ENCODE measurements around the gene PYGO1.
A peak's percentile ranks its signal among the peaks of the same experiment; 100 is the strongest.

PYGO1 gene

GRCh38 chr15:55564347-55565145, 23.6 kb downstream of the PYGO1 start:
- DNase-seq (ENCODE audit: low spot score), result no peak

- no peak for DNase-seq (ENCODE audit: low spot score)
These were observed 25.5 kb downstream of the PYGO1 start for GRCh38 chr15:55562601-55563000.

GRCh38 chr15:55555089-55555488, 33.1 kb downstream of the PYGO1 start:
- no peak for DNase-seq (ENCODE audit: low spot score)

- DNase-seq (ENCODE audit: low spot score), result no peak
These were observed 35.2 kb downstream of the PYGO1 start for GRCh38 chr15:55552926-55553325.

- no peak for DNase-seq (ENCODE audit: low spot score)
These were observed 35.7 kb downstream of the PYGO1 start for GRCh38 chr15:55552451-55552850.

GRCh38 chr15:55549305-55549704, 38.8 kb downstream of the PYGO1 start:
- no peak for DNase-seq (ENCODE audit: low spot score)

- no peak for DNase-seq (ENCODE audit: low spot score)
These were observed 41.4 kb downstream of the PYGO1 start for GRCh38 chr15:55546718-55547117.

GRCh38 chr15:55535436-55535835, 52.7 kb downstream of the PYGO1 start:
- no peak for DNase-seq (ENCODE audit: low spot score)

- no peak for DNase-seq (ENCODE audit: low spot score)
These were observed 55.2 kb downstream of the PYGO1 start for GRCh38 chr15:55532944-55533343.

- no peak for DNase-seq (ENCODE audit: low spot score)
These were observed 57.3 kb downstream of the PYGO1 start for GRCh38 chr15:55530861-55531313.

GRCh38 chr15:55528812-55529211, 59.3 kb downstream of the PYGO1 start:
- DNase-seq (ENCODE audit: low spot score), result no peak

GRCh38 chr15:55527150-55527549, 61.0 kb downstream of the PYGO1 start:
- DNase-seq (ENCODE audit: low spot score), result no peak

- DNase-seq (ENCODE audit: low spot score), result peak; percentile 56
These were observed 61.5 kb downstream of the PYGO1 start for GRCh38 chr15:55526559-55527036.

GRCh38 chr15:55522742-55523450, 65.2 kb downstream of the PYGO1 start:
- DNase-seq (ENCODE audit: low spot score), result no peak

GRCh38 chr15:55518641-55519040, 69.5 kb downstream of the PYGO1 start:
- no peak for DNase-seq (ENCODE audit: low spot score)

GRCh38 chr15:55518009-55518408, 70.1 kb downstream of the PYGO1 start:
- DNase-seq (ENCODE audit: low spot score), result no peak

- no peak for DNase-seq (ENCODE audit: low spot score)
These were observed 72.0 kb downstream of the PYGO1 start for GRCh38 chr15:55515991-55516776.

- DNase-seq (ENCODE audit: low spot score), result no peak
These were observed 72.7 kb downstream of the PYGO1 start for GRCh38 chr15:55515491-55515890.

- DNase-seq (ENCODE audit: low spot score), result no peak
These were observed 73.7 kb downstream of the PYGO1 start for GRCh38 chr15:55514414-55514850.

- DNase-seq (ENCODE audit: low spot score), result peak; percentile 20
These were observed 74.3 kb downstream of the PYGO1 start for GRCh38 chr15:55513621-55514413.

- DNase-seq (ENCODE audit: low spot score), result no peak
These were observed 75.0 kb downstream of the PYGO1 start for GRCh38 chr15:55513152-55513551.

GRCh38 chr15:55507567-55507966, 80.6 kb downstream of the PYGO1 start:
- no peak for DNase-seq (ENCODE audit: low spot score)

Measured in germinal center (tissue), 1 donor.